HG03460 (cell line): ENCODE results near the gene CCDC188.
A peak's percentile ranks its signal among the peaks of the same experiment; 100 is the strongest.

ENCODE experiments used
- ATAC-seq: cut with Tn5 transposase; IDR thresholded peaks from one replicate; pipeline ENCODE4 v1.9.1; 2021; ENCODE audit not compliant: unreplicated experiment

CCDC188 gene

DNA sequence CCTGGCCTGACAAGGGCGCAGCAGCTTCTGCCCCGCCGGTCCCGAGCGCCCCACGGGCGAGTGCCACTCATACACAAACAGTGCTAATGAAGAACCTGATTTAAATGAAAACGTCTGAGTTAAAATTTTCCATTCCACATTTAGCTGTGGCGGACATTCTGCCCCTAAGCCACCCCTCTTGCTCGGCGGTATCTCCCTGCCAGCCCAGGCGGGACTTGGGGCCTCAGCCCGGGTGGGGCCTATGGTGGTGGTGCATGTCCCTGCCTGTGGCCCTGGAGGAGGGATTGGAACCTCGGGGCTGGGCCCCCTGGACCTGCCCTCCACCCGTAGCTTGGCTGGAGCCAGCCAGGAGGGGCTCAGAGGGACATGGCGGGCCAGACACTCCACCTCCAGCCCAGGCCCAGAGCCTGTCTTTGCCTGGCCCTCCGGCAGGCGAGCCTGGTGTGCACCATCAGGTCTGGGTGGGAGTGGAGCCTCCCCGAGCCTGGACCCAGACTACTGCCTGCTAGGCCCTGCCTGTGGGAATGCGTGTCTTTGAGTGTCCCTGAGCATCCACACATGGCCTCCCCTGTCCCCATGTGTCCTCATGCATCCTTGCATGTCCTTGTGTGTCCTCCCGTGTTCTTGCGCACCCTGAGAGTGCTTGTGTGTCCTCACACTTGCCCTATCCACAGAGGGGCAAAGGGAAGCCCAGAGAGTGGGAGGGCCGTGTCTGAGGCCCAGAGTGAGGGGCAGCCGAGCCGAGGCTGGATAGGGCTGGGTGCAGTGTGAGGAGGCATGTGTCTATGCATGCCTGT, 14.9 kb downstream of the CCDC188 start:
- ATAC-seq = no peak

DNA sequence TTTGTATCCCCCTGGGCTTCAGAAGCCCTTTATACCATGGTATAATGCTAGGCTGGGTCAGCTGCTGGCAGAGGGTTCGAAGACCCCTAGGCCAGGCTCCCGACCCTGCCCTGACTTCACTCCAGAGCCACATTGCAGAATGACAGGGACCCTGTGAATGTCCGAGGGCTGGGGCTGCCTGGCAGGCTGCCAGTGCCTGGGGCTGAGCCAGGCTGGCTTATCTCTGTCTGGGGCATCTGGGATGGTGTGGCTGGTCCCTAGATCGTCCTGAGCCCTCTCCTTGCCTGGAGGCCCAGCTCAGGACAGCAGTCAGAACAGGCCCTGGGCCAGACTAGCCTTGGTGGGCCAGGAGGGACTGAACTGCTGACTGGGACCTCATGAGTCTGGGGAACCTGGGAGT, 15.6 kb downstream of the CCDC188 start:
- no peak for ATAC-seq

DNA sequence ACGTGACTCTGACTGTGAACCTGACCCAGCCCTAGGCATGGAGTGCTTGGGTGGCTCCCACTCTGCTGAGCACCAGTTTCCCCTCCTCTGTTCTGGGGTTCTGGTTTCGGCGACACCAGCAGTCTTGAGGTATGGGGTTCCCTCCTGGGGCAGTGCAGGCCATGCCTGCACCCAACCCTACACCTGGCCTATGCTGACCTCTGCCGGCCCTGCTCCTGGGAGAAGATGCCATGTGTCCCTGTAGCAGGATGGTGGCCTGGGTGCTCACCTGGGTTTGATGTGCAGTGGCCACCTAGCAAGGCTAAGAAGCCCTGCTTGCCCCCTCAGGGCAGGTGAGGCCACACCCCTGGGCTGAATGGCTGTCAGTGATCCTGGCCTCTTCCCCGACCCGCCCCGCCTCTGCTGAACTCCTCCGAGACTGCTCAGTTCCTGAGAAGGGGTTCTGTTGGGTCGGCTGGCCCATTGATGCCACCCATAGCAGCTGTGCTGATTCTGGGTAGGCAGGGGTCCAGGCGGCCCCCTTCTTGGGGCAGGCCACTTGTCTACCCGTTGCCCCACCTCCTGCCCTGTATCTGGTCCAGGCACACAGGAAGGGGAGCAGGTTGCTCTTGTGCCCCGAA, 16.8 kb downstream of the CCDC188 start:
- no peak for ATAC-seq

- no peak for ATAC-seq
These were observed 18.1 kb downstream of the CCDC188 start for GRCh38 chr22:20132686-20133246.

GRCh38 chr22:20131859-20132685, 18.8 kb downstream of the CCDC188 start:
- ATAC-seq = peak; percentile 6

DNA sequence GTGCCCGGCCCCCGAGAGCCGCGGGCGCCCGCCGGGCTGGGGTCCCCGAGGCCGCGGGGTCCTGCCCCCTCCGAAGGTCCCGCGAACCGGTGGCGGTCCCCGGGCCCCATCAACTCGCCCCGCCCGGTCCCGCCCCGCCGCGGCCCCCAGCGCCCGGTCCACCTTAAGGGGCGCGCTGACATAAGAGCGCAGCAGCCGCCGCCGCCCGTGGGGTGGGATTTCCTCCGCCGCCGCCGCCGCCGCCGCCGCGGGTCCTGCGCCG, 19.3 kb downstream of the CCDC188 start, which contains the start of gene ZDHHC8:
Gene ZDHHC8 (plus strand): TSS at position 208 of the 262 bp plus-strand sequence. CDS start 144 bp downstream, outside the sequence.
- ATAC-seq = peak; percentile 51

- ATAC-seq = peak; percentile 73
These were observed 19.9 kb downstream of the CCDC188 start for GRCh38 chr22:20130731-20131596.

DNA sequence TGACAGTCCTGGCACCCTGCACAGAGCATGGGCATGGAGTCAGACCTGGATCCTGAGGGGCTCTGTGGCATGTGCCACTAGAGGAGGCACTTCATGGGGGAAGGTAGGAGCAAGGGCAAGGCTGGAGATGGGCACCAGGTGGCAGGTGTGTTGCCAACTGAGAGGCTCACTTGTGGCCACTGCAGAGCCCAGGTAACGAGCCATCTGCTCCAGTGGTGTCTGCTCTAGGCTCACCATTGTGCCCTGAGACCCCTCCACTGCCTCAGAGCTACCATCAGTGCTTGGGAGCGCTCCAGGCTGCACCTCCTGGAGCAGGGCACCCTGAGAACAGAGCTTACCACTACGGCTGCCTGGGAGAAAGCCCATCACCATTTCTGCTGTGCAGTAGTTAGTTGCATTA, 20.5 kb downstream of the CCDC188 start:
- ATAC-seq = no peak

DNA sequence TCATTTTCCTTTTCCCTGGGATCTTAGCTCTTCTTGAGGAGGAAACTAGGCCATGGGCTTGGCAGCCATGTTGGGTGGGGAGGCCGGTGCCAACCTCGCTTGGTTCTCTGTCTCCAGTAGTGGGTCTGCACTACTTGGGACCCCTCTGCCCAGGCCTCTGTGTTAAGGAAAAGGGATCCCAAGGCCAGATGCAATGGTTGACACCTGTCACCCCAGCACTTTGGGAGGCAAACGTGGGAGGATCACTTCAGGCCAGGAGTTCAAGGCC, 21.2 kb downstream of the CCDC188 start:
- no peak for ATAC-seq

DNA sequence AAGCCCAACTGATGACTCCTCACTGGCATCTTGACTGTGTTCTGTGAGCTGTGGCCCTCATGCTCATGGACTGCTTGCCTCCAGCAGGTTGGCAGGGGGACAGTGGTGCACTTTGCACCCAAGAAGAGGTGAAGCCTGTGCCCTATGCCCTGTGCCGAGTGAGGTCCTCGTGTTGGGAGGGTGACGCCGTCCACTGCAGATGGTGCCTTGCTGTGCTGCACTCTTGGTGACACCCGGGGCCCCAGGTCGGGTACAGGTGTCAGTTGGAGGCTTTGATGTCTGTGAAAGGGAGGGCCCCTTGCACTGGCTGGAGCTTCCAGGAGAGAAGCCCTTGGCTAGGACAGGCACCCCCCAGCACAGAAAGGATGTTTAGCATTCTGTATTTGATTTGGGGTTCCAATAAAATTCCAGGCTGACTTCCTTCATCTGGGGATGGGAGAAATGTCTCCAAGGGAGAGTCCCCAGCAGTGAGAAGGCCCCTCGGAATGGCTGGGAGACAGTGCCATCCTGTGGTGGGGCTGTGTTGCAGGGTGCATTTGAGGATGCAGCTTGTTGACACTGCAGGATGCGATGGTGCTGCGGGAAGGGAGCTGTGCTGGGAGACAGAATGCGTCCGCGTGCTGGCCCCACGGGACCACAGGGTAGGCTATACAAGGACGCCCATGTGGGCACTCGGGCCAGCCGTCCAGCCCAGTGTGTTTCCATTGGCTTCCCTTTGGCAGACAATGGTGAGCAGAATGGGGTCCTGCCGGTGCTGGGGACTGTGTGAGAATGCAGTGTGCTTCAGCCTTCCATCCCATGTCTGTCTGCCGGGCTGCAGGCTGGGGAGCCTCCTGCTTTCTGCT, 21.7 kb downstream of the CCDC188 start:
- no peak for ATAC-seq

GRCh38 chr22:20128619-20128901, 22.3 kb downstream of the CCDC188 start:
- ATAC-seq = no peak

- no peak for ATAC-seq
These were observed 22.8 kb downstream of the CCDC188 start for GRCh38 chr22:20127869-20128618.

DNA sequence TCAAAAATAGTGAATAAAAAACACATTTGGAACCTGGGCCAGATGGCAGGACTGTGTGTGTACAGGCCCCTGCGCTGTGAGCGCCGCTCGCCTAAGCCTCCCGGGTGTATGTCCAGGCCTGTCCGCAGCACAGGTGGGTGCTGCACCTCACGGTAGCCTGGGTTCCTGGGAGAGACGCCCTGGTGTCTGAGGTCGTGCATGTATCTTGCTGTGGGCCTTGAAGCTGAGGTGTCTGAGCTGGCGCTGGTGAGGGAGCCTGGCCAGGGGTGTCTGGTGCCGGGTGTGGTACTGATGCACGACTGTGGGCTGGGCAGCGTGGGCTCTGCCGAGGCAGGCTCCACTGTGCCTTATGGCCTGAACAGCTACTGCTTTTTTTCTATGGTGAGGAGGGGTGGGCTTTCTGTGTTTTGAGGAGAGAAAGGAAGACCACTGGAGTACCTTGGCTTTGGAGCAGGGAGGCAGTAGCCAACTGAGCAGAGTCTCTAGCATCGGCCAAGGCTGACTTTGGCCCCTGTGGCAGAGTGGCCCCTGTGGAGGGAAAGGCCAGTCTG, 23.5 kb downstream of the CCDC188 start:
- no peak for ATAC-seq

DNA sequence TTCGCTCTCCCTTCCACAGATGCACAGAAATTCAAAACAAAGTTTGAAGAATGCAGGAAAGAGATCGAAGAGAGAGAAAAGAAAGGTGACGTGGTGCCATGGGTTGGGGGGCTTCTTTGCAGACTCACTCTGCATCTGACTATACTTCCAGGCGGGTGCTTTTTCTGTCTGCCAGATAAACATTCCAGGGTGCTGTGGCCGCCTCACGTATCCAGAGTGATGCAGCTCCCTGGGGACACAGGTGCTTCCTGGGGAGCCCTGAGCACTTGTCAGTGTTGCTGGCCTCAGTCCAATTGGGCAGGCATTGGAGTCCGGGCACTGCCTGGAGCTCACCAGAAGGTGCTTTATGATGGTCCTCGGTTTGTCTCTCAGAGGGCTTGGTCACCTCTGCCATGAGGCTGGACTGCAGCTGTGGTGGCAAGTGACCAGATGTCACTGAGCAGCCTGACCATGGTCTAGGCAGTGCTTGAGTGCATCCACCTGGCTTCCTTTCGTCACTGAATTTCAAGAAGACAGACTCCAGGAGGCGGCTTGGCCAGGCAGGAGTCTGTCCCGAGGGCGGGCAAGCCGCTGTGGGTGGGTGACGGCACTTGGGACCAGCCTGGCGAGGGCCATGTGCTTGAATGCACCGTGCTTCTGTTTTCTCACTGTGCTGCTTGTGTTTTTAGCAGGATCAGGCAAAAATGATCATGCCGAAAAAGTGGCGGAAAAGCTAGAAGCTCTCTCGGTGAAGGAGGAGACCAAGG, 24.4 kb downstream of the CCDC188 start:
- ATAC-seq = no peak

- no peak for ATAC-seq
These were observed 25.4 kb downstream of the CCDC188 start for GRCh38 chr22:20125201-20126174.

- ATAC-seq = no peak
These were observed 26.6 kb downstream of the CCDC188 start for GRCh38 chr22:20124083-20124787.
